Lower lobe of right lung (tissue), 2 donors: Measurements from ENCODE around the gene DLX5. TPM values are rescaled to one million over a fixed set of nuclear protein-coding genes. Genes with fewer than 3 reads are reported as not detected.

Experiments used
- ATAC-seq, 2 donors: fragments of 200-7000 bp; cut with Tn5 transposase; one replicate each; pipeline ENCODE4 v1.9.1; 2020 to 2022; ENCODE audit warnings: mild to moderate bottlenecking in 2 of 2, moderate library complexity in 2 of 2
- DNase-seq: peaks from one replicate; pipeline ENCODE4 v3.0.0-alpha.2; 2020
- H3K27ac ChIP-seq: fragments of 200-600 bp; one replicate; pipeline ENCODE4 v1.8.0; 2022
- H3K27me3 ChIP-seq: fragments of 200-600 bp; one replicate; pipeline ENCODE4 v1.8.0; 2022; ENCODE audit warnings: low read depth
- H3K36me3 ChIP-seq: fragments of 200-600 bp; one replicate; pipeline ENCODE4 v1.8.0; 2022; ENCODE audit warnings: mild to moderate bottlenecking
- H3K4me1 ChIP-seq: fragments of 200-600 bp; one replicate; pipeline ENCODE4 v1.8.0; 2022
- H3K4me3 ChIP-seq: fragments of 200-600 bp; one replicate; pipeline ENCODE4 v1.8.0; 2022; ENCODE audit warnings: mild to moderate bottlenecking
- H3K9me3 ChIP-seq: fragments of 200-600 bp; one replicate; pipeline ENCODE4 v1.8.0; 2022
- CTCF ChIP-seq: fragments of 200-600 bp; IDR thresholded peaks from one replicate; pipeline ENCODE4 v1.8.0; 2022; ENCODE audit warnings: antibody characterized with exemption, mild to moderate bottlenecking
- intact Hi-C: fragments of 100-400 bp; cut with DNase I; formaldehyde crosslinking; loops from one replicate; pipeline ENCODE4 v1.11.0; 2022
- total RNA-seq: library from RNA; stranded (reverse); fragmentation: NEBNext Ultra II Directional; extraction: Animal tissue kit (Norgen Biotek cat#: 25700); gene quantifications from one replicate; pipeline ENCODE4 v1.2.1, GENCODE V29; 2021
- donor health status: DM: no; HTN: yes; CAD: no; lungs with severe emphysema.

Gene DLX5
- total RNA-seq, 1 donor from 2014 or later, result not detected

- Histone ChIP-seq H3K27me3 (peaks cover 86% of the 10 kb centered on the region), H3K27ac (no peak overlapping the region), H3K36me3 (no peaks in the 10 kb centered on the region), H3K9me3 (no peaks in the 10 kb centered on the region), H3K4me3 (no peak overlapping the region), H3K4me1 (peaks cover 9% of the 10 kb centered on the region)
- intact Hi-C loops, result no loop called here
- no peak for TF ChIP-seq CTCF
- DNase-seq, result no peak
- no peak for ATAC-seq
These were observed 33.0 kb downstream of the DLX5 start for GRCh38 chr7:96991546-96992191.

GRCh38 chr7:96989859-96990317 is 34.7 kb downstream of the DLX5 start:
- intact Hi-C loops, result no loop called here
- H3K27ac ChIP-seq, result no peak overlapping the region
- no peaks in the 10 kb centered on the region for H3K9me3 ChIP-seq
- H3K4me1 ChIP-seq, result peaks cover 9% of the 10 kb centered on the region
- no peak for DNase-seq
- peaks cover 82% of the 10 kb centered on the region for H3K27me3 ChIP-seq
- H3K36me3 ChIP-seq, result no peaks in the 10 kb centered on the region
- no peak overlapping the region for H3K4me3 ChIP-seq
- TF ChIP-seq CTCF, result no peak
- no peak for ATAC-seq

- intact Hi-C loops, result no loop called here
- ATAC-seq (no peak), DNase-seq (no peak)
- Histone ChIP-seq H3K27me3 (peaks cover 79% of the 10 kb centered on the region), H3K36me3 (no peaks in the 10 kb centered on the region), H3K4me1 (peaks cover 9% of the 10 kb centered on the region), H3K4me3 (no peak overlapping the region), H3K27ac (no peak overlapping the region), H3K9me3 (no peaks in the 10 kb centered on the region)
- no peak for TF ChIP-seq CTCF
These were observed 35.3 kb downstream of the DLX5 start for GRCh38 chr7:96989241-96989858.

- Histone ChIP-seq H3K4me3 (no peak overlapping the region), H3K36me3 (no peaks in the 10 kb centered on the region), H3K9me3 (no peaks in the 10 kb centered on the region), H3K27me3 (peaks cover 63% of the 10 kb centered on the region), H3K27ac (no peak overlapping the region), H3K4me1 (peaks cover 6% of the 10 kb centered on the region)
- intact Hi-C loops, result no loop called here
- ATAC-seq (no peak), DNase-seq (no peak)
- no peak for TF ChIP-seq CTCF
These were observed 36.9 kb downstream of the DLX5 start for GRCh38 chr7:96987719-96988118.

GRCh38 chr7:96986901-96987300 is 37.7 kb downstream of the DLX5 start:
- intact Hi-C loops, result no loop called here
- Histone ChIP-seq H3K27ac (no peak overlapping the region), H3K4me1 (no peaks in the 10 kb centered on the region), H3K9me3 (no peaks in the 10 kb centered on the region), H3K4me3 (no peak overlapping the region), H3K27me3 (peaks cover 58% of the 10 kb centered on the region), H3K36me3 (no peaks in the 10 kb centered on the region)
- DNase-seq, result no peak
- TF ChIP-seq CTCF, result no peak
- no peak for ATAC-seq
